Measurements from ENCODE around the gene DOCK6. TPM values are rescaled to one million over a fixed set of nuclear protein-coding genes. Genes with fewer than 3 reads are reported as not detected.

The DOCK6 gene
- total and polyA plus RNA-seq, 7 donors = 8.8 to 40.5 (median 20.2) TPM

DNA sequence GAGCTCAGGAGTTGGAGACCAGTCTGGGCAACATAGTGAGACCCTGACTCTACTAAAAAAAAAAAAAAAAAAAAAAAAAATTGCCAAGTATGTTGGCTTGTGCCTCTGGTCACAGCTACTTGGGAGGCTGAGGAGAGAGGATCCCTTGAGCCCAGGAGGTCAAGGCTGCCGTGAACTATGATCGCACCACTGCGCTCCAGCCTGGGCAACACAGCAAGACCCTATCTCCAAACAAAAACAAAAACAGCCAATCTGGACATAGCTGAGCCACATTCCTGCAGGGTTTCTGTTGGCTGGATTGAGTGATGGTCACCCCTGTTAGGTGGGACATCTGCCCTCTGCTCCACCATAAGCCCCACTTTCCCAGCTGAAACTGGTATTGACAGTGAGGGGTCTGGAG is 36.5 kb downstream of the DOCK6 start:
- H3K4me3 ChIP-seq = no peak overlapping the region
- no peaks in the 10 kb centered on the region for H3K27me3 ChIP-seq
- H3K4me1 ChIP-seq = no peaks in the 10 kb centered on the region
- peaks cover 0 to 3% (median 0%) of the 10 kb centered on the region in 4 donors for H3K9me3 ChIP-seq
- DNase-seq = no peak
- TF ChIP-seq POLR2A (IDR thresholded peaks at IDR 0.05) (no peak), EP300 (IDR thresholded peaks at IDR 0.05) (no peak), POLR2AphosphoS5 (IDR thresholded peaks at IDR 0.05) (no peak)
- TF ChIP-seq, protein P1, sequence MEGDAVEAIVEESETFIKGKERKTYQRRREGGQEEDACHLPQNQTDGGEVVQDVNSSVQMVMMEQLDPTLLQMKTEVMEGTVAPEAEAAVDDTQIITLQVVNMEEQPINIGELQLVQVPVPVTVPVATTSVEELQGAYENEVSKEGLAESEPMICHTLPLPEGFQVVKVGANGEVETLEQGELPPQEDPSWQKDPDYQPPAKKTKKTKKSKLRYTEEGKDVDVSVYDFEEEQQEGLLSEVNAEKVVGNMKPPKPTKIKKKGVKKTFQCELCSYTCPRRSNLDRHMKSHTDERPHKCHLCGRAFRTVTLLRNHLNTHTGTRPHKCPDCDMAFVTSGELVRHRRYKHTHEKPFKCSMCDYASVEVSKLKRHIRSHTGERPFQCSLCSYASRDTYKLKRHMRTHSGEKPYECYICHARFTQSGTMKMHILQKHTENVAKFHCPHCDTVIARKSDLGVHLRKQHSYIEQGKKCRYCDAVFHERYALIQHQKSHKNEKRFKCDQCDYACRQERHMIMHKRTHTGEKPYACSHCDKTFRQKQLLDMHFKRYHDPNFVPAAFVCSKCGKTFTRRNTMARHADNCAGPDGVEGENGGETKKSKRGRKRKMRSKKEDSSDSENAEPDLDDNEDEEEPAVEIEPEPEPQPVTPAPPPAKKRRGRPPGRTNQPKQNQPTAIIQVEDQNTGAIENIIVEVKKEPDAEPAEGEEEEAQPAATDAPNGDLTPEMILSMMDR (IDR thresholded peaks at IDR 0.05) = no peak
- intact Hi-C loops (cut with DNase I) = no loop called here
- WGBS, 2 donors = 97 to 99% methylated on average over 3 of the region's 3 CpGs
- H3K36me3 ChIP-seq = peaks cover 11 to 50% (median 15%) of the 10 kb centered on the region in 4 donors
- no peak overlapping the region for H3K27ac ChIP-seq

DNA sequence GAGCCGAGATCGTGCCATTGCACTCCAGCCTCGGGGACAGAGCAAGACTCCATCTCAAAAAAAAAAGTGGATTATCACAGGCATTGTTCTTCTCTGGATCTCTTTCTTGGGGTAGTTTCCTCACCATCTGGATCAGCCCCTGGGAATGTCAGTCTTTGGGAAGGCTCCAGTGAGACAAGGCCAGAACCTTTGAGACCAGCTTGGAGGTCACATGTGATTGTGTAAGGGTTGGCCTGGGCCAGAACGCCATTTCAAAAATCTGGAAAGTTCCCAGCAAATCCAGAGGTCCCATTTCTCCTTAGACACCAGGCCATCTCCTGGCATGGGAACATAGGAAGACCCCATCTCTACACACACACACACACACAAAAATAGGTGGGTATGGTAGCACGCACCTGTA is 37.2 kb downstream of the DOCK6 start:
- TF ChIP-seq, protein P1 (IDR thresholded peaks at IDR 0.05) = no peak
- TF ChIP-seq POLR2A (IDR thresholded peaks at IDR 0.05) = no peak
- TF ChIP-seq EP300 (IDR thresholded peaks at IDR 0.05) = no peak
- TF ChIP-seq POLR2AphosphoS5 (IDR thresholded peaks at IDR 0.05) = peak in 1 of 4 donors; percentile 15
- Histone ChIP-seq H3K4me1 (no peaks in the 10 kb centered on the region), H3K9me3 (peaks cover 0 to 3% (median 0%) of the 10 kb centered on the region in 4 donors), H3K36me3 (peaks cover 13 to 44% (median 15%) of the 10 kb centered on the region in 4 donors), H3K27me3 (no peaks in the 10 kb centered on the region), H3K27ac (no peak overlapping the region), H3K4me3 (no peak overlapping the region)
- 96% methylated on average over 5 of the region's 5 CpGs for WGBS, 2 donors
- intact Hi-C loops (cut with DNase I) = no loop called here
- no peak for DNase-seq

DNA sequence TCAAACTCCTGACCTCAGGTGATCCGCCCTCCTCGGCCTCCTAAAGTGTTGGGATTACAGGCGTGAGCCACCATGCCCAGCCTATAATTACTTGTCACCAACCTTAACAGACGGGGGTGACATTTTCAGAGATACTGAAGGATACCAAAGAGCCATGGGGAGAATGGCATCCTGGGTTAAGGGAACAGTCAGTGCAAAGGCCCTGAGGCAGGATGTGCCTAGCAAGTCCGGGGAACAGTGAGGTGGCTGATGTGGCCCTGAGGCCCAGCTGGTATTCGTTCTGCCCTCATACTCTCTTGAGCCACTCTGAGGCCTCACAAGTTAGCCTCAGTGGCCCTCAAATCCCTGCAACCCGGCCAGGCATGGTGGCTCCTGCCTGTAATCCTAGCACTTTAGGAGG is 37.9 kb downstream of the DOCK6 start:
- no peak for DNase-seq
- Histone ChIP-seq H3K27ac (no peak overlapping the region), H3K9me3 (peaks cover 0 to 3% (median 0%) of the 10 kb centered on the region in 4 donors), H3K36me3 (peaks cover 13 to 47% (median 18%) of the 10 kb centered on the region in 4 donors), H3K27me3 (no peaks in the 10 kb centered on the region), H3K4me1 (no peaks in the 10 kb centered on the region), H3K4me3 (no peak overlapping the region)
- intact Hi-C loops (cut with DNase I) = no loop called here
- TF ChIP-seq POLR2A (IDR thresholded peaks at IDR 0.05) (no peak), EP300 (IDR thresholded peaks at IDR 0.05) (no peak), POLR2AphosphoS5 (IDR thresholded peaks at IDR 0.05) (no peak)
- TF ChIP-seq, protein P1 (IDR thresholded peaks at IDR 0.05) = no peak
- WGBS, 2 donors = 94 to 96% methylated on average over 7 of the region's 7 CpGs

DNA sequence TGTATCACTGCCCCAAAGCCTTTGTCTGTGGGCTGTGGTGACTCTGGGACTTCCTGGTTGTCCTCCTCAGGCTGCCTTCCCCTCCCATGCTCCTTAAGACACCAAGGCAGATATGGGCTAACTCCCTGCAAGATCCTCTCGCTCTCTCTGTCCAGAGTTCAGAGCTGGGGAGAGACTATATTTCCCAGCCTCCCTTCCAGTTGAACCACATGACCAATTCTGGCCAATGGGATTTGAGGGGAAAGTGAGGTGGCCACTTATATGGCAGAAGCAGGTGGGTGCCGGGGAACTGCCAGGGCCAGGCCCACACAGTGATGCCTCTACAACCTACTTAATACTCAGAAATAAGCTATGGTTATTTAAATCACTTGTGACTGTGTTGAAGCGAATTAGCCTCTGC is 39.1 kb downstream of the DOCK6 start:
- TF ChIP-seq POLR2A (IDR thresholded peaks at IDR 0.05) = no peak
- no peak for TF ChIP-seq POLR2AphosphoS5 (IDR thresholded peaks at IDR 0.05)
- TF ChIP-seq, protein P1 (IDR thresholded peaks at IDR 0.05) = no peak
- TF ChIP-seq EP300 (IDR thresholded peaks at IDR 0.05) = no peak
- intact Hi-C loops (cut with DNase I) = no loop called here
- no peak overlapping the region for H3K27ac ChIP-seq
- H3K27me3 ChIP-seq = no peaks in the 10 kb centered on the region
- H3K4me1 ChIP-seq = no peaks in the 10 kb centered on the region
- 97% methylated on average over 3 of the region's 3 CpGs for WGBS, 2 donors
- H3K4me3 ChIP-seq = no peak overlapping the region
- H3K9me3 ChIP-seq = peaks cover 0 to 3% (median 0%) of the 10 kb centered on the region in 4 donors
- DNase-seq = no peak
- H3K36me3 ChIP-seq = peaks cover 13 to 48% (median 18%) of the 10 kb centered on the region in 4 donors

DNA sequence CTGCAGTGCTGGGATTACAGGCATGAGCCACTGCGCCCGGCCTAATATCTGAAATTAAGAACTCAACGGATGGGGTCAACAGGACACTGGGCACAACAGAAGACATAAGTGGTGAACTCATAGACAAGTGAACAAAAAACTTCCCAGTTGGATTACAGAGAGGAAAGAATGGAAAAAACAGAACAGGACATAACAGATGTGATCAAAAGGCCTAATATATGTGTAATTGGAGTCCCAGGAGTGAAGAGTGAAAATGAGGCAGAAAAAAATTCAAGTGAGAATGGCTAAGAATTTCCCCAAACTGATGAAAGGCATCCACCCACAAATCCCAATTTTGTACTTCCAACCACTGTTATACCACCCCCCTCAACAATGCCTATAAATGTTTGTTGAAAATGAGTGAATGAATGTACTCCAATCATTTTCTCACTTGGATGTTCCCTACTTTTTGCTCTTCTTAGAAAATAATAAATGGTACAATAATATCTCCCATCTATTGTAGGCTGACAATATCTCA is 41.2 kb downstream of the DOCK6 start:
- 95 to 98% methylated on average over 3 of the region's 3 CpGs for WGBS, 2 donors
- DNase-seq = no peak
- Histone ChIP-seq H3K27me3 (no peaks in the 10 kb centered on the region), H3K36me3 (peaks cover 13 to 56% (median 25%) of the 10 kb centered on the region in 4 donors), H3K27ac (no peak overlapping the region), H3K4me3 (no peak overlapping the region), H3K4me1 (no peaks in the 10 kb centered on the region), H3K9me3 (peaks cover 0 to 3% (median 0%) of the 10 kb centered on the region in 4 donors)
- TF ChIP-seq POLR2A (IDR thresholded peaks at IDR 0.05) (no peak), POLR2AphosphoS5 (IDR thresholded peaks at IDR 0.05) (no peak), EP300 (IDR thresholded peaks at IDR 0.05) (no peak)
- TF ChIP-seq, protein P1 (IDR thresholded peaks at IDR 0.05) = no peak
- intact Hi-C loops (cut with DNase I) = no loop called here

Data from sigmoid colon (tissue), 7 donors.